Spleen (tissue), 7 donors: ENCODE data around the gene ARNT2.

Experiments used
- CTCF ChIP-seq, 11 experiments: fragments of 200-600 bp in 7 of 11; fragments of 450-650 bp in 4 of 11; sonication (generic) in 4 of 11; IDR thresholded peaks in 8 of 11; conservative IDR thresholded peaks in 3 of 11; 1 replicate in 7 of 11; 2 replicates in 4 of 11; pipeline versions ENCODE4 v1.4.0 to v1.8.0; 2016 to 2021; ENCODE audit warnings: antibody characterized with exemption in 11 of 11, inconsistent platforms in 4 of 11, mild to moderate bottlenecking in 1 of 11
- POLR2AphosphoS5 ChIP-seq, 3 donors: sonication (generic); formaldehyde crosslinking; IDR thresholded peaks; one replicate each; pipeline ENCODE4 v1.5.1; 2017; ENCODE audit warnings: antibody characterized with exemption in 3 of 3
- donor health status: DM: no; HTN: no; CAD: no; lungs with moderate emphysema.
- donor health status: DM: no; HTN: no; CAD: no.
- donor health status: DM: no; HTN: no; CAD: no.

DNA sequence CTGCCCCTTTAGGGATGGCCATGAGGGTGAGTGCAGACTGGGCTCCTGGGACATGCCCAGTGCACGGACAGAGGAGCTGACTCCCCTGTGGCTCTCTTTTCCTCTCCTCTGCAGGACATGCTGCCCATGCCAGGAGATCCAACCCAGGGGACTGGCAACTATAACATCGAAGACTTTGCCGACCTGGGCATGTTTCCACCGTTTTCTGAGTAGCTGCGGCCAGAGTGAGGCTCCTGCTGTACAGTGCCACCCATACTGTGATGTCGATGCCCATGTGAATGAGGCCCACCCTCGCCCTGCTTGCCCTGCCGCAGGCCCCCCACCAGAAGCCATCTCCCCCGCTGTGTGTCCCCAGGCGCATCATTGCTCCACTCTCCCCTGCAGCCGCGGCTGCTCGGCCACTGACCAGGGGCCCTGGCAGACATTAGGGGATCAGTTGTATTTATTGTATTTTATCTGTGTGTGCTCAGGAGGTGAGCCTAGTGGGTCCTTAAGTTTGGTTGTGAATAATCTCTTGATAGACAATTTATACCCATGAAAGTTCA, 189.4 kb downstream of the ARNT2 start:
- TF ChIP-seq POLR2AphosphoS5 (IDR thresholded peaks at IDR 0.05) = no peak
- TF ChIP-seq CTCF (IDR thresholded peaks at IDR 0.05 in 8 of 11, conservative IDR thresholded peaks at IDR 0.05 in 3 of 11) = no peak
